MG63 (cell line): ENCODE measurements around the gene PLA2G4B. TPM values are rescaled to one million over a fixed set of nuclear protein-coding genes. Genes with fewer than 3 reads are reported as not detected.

ENCODE experiments used
- DNase-seq: peaks from one replicate; pipeline ENCODE4 v3.0.0-alpha.2; 2020
- H3K27me3 ChIP-seq: fragments of 250-450 bp; sonication (Bioruptor Pico); 2 replicates; pipeline ENCODE4 v1.5.1; 2020; ENCODE audit warnings: mild to moderate bottlenecking, moderate library complexity
- H3K36me3 ChIP-seq: fragments of 250-450 bp; sonication (Bioruptor Pico); 2 replicates; pipeline ENCODE4 v1.5.1; 2020; ENCODE audit warnings: mild to moderate bottlenecking, moderate library complexity
- H3K4me3 ChIP-seq: fragments of 250-450 bp; sonication (Bioruptor Pico); 2 replicates; pipeline ENCODE4 v1.5.1; 2020; ENCODE audit warnings: mild to moderate bottlenecking, moderate library complexity
- H3K9me3 ChIP-seq: fragments of 250-450 bp; sonication (Bioruptor Pico); 2 replicates; pipeline ENCODE4 v1.5.1; 2020; ENCODE audit warnings: mild to moderate bottlenecking, moderate library complexity
- total RNA-seq: library from RNA; depleted of rRNA; stranded (reverse); fragments of >200 nt; shearing (Covaris generic); gene quantifications from 2 replicates; pipeline ENCODE4 v1.2.3, GENCODE V29; 2014; ENCODE audit warnings: low replicate concordance

PLA2G4B gene
- total RNA-seq, 1 experiment from 2014 or later: 0.20 TPM

DNA sequence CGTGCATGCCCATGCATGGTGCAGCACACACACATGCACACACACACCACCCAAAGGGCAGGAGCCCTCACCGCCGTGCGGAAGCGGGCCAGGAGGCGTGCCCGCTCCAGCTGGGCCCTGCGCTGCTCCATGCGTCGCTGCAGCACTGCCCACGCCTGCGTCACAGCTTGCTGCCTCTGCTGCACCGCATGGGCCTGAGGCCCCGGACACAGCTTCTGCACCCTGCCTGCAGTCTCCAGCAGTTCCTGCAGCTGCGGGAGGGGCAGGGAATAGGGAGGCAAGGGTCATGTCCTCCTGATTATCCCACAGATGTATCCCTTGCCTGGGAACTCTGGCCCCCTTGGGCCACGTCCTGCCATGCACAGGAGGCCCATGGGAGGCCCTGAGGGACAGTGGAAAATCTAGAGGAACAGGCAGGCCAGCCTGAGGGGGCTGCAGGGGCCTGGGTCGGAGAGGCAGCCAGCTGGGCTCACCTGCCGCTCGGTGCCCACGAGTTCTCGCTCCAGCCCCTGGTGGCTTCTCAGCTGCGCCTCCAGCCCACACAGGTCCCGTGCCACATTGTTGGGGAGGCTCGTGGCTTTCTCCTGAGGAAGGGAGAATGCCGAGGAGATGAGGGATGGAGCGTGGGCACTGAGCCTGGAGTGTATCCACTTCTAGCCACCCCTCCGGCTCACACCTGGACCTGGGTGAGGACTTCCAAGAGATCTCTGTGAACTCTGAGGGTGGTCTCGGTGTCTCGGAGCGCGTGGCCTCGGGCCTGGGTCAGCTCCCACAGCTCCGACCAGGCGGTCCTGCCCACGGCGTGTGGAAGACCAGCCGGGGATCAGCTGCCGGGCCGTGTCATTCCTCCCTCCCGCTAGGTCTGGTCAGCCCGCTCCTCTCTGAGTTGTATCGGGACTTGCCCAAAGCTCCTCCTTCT, 31.4 kb downstream of the PLA2G4B start:
- no peak overlapping the region for H3K4me3 ChIP-seq
- H3K36me3 ChIP-seq: no peaks in the 10 kb centered on the region; the same call in none of the 2 replicates
- no peaks in the 10 kb centered on the region for H3K27me3 ChIP-seq
- no peak for DNase-seq
- no peaks in the 10 kb centered on the region for H3K9me3 ChIP-seq

DNA sequence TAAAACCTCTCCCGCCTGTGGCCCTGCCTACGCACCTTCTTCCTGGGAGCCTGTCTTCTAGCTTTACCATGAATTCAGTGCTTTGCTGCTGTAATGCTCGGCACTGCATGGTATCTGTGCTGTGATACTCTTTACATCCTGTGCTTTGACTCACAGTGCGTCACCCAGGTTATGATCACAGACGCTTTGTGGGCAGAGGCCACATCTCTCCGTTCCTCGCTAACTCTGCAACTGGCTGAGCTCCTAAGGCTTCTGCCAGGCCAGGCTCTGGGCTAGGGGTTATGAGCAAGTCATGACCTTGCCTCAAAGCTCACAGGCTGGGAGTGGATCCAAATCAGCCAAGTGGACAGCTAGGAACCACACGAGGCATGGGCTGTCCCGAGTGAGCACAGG, 32.0 kb downstream of the PLA2G4B start:
- DNase-seq: peak; percentile 89
- Histone ChIP-seq H3K36me3 (no peaks in the 10 kb centered on the region; the same call in none of the 2 replicates), H3K4me3 (no peak overlapping the region), H3K9me3 (no peaks in the 10 kb centered on the region), H3K27me3 (no peaks in the 10 kb centered on the region)

DNA sequence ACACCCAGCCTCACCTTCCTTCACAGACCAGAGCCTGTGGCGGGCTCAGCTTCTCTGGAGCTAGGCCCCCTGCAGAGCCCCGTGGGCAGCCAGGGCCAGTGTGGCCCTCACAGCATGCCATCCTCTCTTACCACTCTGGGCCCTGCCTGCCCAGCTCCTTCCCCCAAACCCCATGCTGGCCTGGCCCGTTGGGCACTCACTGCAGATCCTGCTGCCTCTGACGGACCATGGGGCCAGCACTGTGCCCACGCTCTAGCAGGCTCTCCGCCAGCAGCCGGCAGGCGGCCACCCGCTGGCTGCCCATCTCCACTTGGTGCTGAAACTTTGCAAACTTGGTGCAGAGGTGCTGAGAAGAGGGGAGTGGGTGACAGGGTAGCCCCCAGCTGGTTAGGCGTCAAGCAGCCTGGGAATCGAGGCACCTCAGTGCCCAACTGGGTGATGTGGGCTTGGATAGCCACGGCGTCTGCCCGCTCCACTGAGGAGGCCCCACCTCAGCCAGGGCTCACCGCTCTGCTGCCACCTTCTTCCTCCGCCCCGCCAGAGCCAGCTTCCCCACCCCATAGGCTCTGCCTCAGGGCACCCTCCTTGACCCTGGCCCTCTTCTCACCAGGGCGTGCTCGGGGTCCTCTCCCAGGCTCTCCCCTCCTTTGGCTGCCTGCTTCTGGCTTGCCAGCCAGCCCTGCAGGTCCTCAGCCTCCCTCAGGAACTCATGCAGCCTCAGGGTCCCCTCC, 32.7 kb downstream of the PLA2G4B start:
- no peaks in the 10 kb centered on the region for H3K9me3 ChIP-seq
- no peak overlapping the region for H3K4me3 ChIP-seq
- no peaks in the 10 kb centered on the region; the same call in none of the 2 replicates for H3K36me3 ChIP-seq
- no peaks in the 10 kb centered on the region for H3K27me3 ChIP-seq
- no peak for DNase-seq

DNA sequence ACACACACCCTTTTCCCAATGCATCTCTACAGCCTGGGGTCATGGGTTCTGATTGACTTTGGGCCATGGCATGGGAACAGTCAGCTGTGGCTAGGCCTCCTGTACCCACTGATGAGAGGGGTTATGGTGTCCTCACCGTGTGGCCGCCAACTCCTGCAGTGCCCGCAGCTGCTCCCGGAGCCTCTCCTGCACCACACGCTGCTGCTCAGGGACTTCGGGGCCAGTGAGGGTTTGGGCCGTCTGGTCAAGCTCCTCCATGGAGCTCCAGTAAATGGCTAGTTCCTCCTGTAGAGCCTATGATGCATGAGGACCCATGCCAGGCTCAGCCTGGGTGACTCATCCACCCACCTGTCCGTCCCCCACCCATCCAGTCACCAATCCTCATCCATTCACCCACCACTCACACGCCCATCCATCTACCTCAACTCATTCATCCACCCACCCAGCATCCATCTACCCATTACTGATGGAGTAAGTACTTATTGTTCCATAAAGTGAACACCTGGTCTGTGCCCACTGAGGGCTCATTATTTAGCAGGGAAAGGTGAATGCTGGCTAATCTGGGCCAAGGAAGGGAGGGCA, 33.6 kb downstream of the PLA2G4B start:
- Histone ChIP-seq H3K4me3 (no peak overlapping the region), H3K27me3 (no peaks in the 10 kb centered on the region), H3K9me3 (no peaks in the 10 kb centered on the region), H3K36me3 (no peaks in the 10 kb centered on the region; the same call in none of the 2 replicates)
- DNase-seq: no peak

DNA sequence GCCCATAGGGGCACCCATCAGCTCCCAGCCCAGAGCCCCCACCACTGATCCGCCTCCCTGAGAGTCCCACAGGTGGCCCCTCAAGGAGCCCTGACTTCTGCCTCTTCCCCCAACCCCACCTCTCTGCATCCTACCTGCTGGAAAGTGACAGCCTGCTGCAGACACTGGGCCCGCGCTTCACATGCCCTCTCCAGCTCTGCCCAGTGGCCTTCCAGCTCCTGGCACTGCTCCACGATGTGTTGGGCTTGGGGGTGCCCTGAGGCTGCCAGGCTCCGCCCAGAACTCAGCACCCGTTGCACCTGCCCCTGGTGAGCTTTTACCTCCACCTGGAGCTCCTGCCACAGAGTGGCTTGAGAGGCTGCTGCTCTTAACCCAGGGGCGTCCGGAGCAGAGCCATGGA, 35.1 kb downstream of the PLA2G4B start:
- H3K4me3 ChIP-seq: no peak overlapping the region
- no peaks in the 10 kb centered on the region; the same call in none of the 2 replicates for H3K36me3 ChIP-seq
- H3K27me3 ChIP-seq: no peaks in the 10 kb centered on the region
- H3K9me3 ChIP-seq: no peaks in the 10 kb centered on the region
- no peak for DNase-seq

DNA sequence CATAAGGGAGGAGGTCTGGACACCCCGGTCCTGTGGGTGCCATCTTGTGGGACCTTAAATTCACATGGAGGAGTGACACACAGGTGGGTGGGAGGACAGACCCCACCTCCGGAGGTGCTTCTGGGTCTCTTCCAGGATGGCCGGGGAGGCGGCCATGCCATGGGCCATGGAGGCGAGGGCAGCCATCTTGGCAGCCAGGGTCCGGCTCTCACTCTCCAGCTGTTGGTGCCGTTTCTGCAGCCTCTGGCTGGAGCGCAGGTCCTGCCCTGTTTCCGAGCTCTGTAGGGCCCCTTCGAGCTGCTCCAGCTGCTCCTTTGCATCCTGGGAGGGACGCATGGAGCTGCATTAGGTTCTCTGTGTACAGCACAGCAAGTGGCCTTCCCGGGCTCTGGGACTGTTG, 36.1 kb downstream of the PLA2G4B start:
- no peaks in the 10 kb centered on the region for H3K27me3 ChIP-seq
- no peak overlapping the region for H3K4me3 ChIP-seq
- H3K9me3 ChIP-seq: no peaks in the 10 kb centered on the region
- no peak for DNase-seq
- H3K36me3 ChIP-seq: no peaks in the 10 kb centered on the region; the same call in none of the 2 replicates

DNA sequence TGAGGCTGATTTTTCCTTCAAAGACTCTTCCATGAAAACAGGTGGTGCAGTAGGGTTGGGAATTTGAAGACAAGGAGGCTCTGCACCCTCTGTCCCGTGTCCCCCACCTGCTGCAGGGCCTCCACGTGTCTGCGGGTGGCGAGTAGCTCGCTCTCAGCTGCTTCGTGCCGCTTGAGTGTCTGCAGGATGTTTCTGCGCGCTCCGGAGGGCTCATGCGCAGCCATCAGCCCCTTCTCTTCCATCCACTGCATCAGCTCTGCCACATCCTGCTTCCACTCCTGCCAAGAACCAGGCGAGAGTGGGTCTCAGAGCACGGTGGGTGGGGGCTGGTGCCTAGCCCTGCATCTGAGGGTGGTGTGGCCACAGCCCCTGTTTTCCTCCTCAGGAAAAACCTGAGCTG, 37.4 kb downstream of the PLA2G4B start:
- DNase-seq: no peak
- no peaks in the 10 kb centered on the region for H3K27me3 ChIP-seq
- no peaks in the 10 kb centered on the region for H3K9me3 ChIP-seq
- no peak overlapping the region for H3K4me3 ChIP-seq
- H3K36me3 ChIP-seq: no peaks in the 10 kb centered on the region; the same call in 1 of the 2 replicates

DNA sequence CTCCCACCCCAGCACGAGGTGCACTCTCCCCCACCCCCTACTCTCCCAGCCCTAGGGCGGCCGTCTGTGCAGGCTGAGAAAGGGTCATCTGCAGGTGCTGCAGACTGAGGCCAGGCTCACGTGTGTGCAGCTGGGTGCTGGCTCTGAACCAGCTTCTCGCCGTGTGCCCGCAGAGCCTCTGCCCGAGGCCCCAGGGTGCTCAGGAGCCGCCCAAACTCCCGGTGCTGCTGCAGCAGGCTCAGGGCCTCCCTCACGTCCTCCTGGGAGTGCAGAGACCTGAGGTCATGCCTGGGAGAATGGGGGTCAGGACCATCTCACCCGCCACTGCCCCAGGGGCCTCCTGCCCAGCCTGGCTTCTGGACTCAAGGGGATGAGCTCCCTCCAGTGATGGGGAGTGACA, 38.0 kb downstream of the PLA2G4B start:
- H3K27me3 ChIP-seq: no peaks in the 10 kb centered on the region
- no peaks in the 10 kb centered on the region; the same call in 1 of the 2 replicates for H3K36me3 ChIP-seq
- no peaks in the 10 kb centered on the region for H3K9me3 ChIP-seq
- no peak overlapping the region for H3K4me3 ChIP-seq
- DNase-seq: no peak

DNA sequence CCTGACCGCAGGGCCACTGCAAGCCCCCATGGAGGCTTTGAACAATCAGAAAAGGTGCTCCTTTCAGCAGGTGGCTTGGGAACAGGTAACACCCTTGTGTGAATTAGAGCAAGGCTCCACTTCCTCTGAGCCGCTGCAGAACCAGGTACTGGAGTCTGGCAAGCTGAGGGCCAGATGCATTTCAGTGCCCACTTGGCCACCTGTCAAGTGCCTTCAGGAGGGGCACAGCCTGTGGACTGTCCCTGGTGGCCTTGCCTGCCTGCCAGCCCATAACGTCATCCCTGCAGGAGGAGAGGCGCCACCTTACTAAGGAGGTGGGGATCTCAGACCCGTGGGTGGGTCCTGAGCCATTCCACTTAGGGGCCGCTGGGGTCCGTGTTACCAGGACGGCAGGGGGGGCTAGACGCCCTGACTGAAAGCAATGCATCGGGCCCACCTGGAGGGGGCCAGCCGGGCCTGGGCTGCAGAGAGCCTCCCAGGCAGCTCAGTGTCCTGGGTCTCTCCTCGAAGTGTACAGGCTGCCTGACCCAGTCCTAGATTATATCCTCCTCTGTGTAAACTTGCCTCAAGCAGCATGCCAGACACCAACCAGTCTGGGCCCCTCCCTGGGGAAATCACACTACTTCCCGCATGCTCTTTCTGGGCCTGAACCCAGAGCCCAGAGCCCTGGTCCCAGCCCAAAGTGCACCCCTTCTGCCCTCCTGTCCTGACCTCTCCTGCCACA, 39.1 kb downstream of the PLA2G4B start:
- Histone ChIP-seq H3K4me3 (no peak overlapping the region), H3K27me3 (no peaks in the 10 kb centered on the region), H3K36me3 (no peaks in the 10 kb centered on the region), H3K9me3 (no peaks in the 10 kb centered on the region)
- no peak for DNase-seq

DNA sequence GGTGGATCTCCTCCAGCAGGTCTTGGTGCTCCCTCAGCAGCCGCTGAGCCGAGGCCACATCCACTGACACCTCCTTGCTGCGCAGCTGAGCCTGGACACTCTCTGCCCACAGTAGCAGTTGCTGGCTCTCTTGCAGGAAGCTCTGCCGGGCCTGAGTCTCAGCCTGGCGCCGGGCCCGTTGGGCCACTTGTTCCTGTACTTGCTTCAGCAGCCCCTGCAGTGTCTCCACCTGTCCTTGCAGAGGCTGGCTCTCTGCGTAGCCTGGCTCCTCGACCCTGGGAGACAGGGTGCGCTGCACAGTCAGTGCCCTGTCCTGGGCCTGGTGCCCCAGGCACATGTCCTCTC, 39.7 kb downstream of the PLA2G4B start:
- DNase-seq: no peak
- H3K4me3 ChIP-seq: no peak overlapping the region

DNA sequence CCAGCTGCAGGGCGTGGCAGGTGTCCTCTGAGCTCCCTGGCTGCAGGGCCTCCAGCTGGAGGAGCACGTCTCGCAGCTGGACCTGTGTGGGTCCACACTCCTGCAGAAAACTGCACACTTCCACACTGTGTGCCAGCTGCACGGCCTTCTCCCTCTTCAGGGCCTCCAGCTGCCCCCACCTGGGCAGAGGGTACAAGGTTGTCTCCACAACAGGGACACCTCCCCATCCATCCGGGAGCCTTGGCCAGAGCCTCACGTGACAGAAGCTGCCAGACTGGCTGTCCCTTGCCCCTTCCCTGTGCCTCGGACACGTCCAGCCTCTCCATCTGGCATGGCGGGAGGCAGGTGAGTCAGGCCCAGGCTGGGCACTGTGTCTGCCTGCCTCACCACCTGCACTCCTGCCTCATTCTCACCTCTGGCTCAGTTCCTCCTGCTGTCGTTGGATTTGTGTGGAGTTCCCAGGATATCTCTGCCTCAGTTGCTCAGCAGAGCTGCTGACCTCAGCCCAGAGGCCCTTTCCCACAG, 40.7 kb downstream of the PLA2G4B start:
- Histone ChIP-seq H3K36me3 (no peaks in the 10 kb centered on the region), H3K4me3 (no peak overlapping the region), H3K9me3 (no peaks in the 10 kb centered on the region), H3K27me3 (no peaks in the 10 kb centered on the region)
- no peak for DNase-seq

More for the DNA sequence above, 39.7 kb downstream of the PLA2G4B start:
- Histone ChIP-seq H3K36me3 (no peaks in the 10 kb centered on the region), H3K9me3 (no peaks in the 10 kb centered on the region), H3K27me3 (no peaks in the 10 kb centered on the region)

DNA sequence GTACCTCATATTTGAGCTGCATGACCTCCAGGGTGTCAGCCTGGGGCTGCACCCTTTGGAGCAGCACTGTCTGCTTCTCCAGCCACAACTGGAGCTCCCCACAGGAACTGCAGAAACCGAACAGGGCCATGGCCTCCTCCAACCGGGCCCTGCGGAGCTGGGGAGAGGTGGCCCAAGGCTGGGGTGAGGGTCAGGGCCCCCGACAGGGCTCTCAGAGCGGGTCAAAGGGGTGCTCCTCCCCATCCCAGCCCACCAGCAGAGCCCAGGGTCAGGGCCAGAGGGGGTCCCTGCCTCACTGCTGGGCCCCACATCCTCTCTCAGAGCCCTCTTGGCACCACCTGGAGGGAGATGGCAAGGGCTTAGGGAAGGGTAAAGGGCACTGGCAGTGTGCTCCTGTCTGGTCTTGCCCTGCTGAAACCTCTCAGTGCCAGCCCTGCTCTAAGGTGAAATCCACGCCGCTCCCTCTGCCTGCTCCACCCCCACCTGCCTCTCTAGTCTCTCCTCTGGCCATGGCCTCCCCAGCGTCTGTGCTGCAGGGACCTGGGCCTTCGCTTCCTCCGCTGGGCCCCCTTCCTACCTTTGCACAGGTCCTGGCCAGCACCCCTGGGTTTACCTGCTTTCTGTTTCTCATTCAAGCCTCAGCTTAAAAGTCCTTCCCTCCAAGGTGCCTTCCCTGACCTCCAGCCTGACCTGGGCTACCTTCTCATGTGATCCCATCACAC, 41.7 kb downstream of the PLA2G4B start:
- no peaks in the 10 kb centered on the region for H3K9me3 ChIP-seq
- DNase-seq: no peak
- peaks cover 1% of the 10 kb centered on the region for H3K36me3 ChIP-seq
- no peaks in the 10 kb centered on the region for H3K27me3 ChIP-seq
- H3K4me3 ChIP-seq: no peak overlapping the region

DNA sequence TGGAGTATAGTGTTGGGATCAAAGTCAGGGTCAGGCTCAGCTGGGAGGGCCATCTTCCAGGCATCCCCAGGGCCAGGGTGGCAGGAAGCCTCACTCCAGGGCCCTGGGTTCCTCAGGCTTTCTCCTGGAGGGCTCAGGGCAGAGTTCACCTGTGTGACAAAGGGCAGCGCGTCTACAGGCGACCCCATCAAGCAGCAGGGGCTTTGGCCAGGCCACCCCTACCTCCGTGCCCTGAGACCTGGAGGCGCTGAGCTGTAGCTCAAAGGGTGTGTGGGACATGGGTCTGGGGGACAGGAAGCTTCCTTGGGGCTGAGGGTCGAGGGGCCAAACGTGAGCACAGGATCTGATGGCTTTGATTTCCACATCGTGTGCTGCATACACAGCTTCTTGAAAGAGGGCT, 42.4 kb downstream of the PLA2G4B start:
- no peaks in the 10 kb centered on the region for H3K27me3 ChIP-seq
- H3K36me3 ChIP-seq: peaks cover 4% of the 10 kb centered on the region
- no peak for DNase-seq
- no peaks in the 10 kb centered on the region for H3K9me3 ChIP-seq
- no peak overlapping the region for H3K4me3 ChIP-seq

DNA sequence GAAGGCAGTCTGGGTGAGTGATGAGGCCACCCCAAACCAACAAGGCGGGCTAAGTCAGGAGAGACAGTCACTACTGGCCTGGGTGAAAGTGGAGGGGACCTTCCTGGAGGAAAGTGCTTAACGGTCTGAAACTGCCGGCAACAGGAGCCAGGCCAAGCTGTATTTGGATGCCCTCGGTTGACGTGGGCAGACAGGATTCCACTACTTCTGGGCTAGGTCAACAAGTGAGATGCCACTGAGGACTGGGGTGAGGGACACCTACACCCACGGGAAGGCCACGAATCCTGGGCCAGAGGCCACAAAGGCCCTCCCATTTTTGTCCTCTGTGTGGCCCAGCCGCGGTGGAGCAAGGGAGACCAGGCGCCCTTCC, 42.9 kb downstream of the PLA2G4B start:
- no peak for DNase-seq
- no peaks in the 10 kb centered on the region for H3K27me3 ChIP-seq
- H3K36me3 ChIP-seq: peaks cover 4% of the 10 kb centered on the region
- no peaks in the 10 kb centered on the region for H3K9me3 ChIP-seq
- no peak overlapping the region for H3K4me3 ChIP-seq

DNA sequence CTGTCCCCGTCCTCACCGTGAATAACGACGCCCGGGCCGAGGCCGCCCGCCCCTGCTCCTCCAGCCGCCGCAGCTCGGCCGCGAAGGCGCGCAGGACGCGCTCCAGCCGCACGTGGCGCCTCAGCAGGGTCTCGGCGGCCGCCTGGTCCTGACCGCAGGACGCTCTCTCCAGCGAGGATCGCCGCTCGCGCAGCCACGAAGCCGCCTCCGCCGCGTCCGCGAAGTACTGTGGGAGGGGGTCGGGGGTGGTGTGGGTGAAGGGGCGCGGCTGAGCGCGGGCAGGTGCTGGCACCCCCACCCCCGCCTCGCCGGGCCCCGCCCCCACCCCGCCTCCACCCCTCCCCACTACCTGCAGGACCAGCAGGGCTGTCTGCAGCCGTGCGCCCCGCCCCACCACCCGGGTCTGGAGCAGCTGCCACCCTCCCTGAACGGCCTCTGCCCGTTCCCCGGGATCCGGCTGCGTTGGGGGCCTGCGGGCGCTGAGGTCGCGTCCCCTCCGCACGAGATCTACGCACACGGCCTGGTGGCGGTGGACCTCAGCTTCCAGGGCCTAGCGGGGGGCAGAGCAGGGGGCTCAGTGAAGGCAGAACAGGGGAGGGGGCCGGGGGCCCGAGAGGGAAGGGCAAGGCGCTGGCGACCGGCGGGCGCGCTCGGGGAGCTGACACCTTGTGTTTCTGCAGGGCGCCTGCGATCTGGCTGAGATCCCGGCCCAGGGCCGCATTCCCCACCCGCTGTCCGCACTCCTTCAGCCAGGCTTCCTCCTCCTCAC, 43.5 kb downstream of the PLA2G4B start:
- DNase-seq: no peak

More for the DNA sequence above, 43.5 kb downstream of the PLA2G4B start:
- Histone ChIP-seq H3K4me3 (no peak overlapping the region), H3K36me3 (peaks cover 4% of the 10 kb centered on the region), H3K9me3 (no peaks in the 10 kb centered on the region), H3K27me3 (no peaks in the 10 kb centered on the region)
